IMR-90 (cell line): Measurements from ENCODE around the gene DCC. TPM values are rescaled to one million over a fixed set of nuclear protein-coding genes. Genes with fewer than 3 reads are reported as not detected.

Experiments used
- ATAC-seq: fragments of 200-7000 bp; cut with Tn5 transposase; 2 replicates; pipeline ENCODE4 v1.9.1; 2020; ENCODE audit warnings: low read depth, mild to moderate bottlenecking, moderate library complexity
- BruUV-seq: library from RNA; stranded (reverse); fragments of 400-500 nt; replicated peaks from 2 replicates; lab custom pipeline; 2021; lab: Mats Ljungman, UMichigan
- CTCF ChIA-PET: fragments of 300-600 bp; formaldehyde crosslinking; extraction: SDS; loops from one replicate; lab custom pipeline; 2021; ENCODE audit warnings: antibody characterized with exemption; lab: Yijun Ruan, JAX
- POLR2A ChIA-PET: fragments of 300-600 bp; sonication (Branson Sonifier 250); formaldehyde crosslinking; loops from one replicate; lab custom pipeline; 2022; ENCODE audit warnings: antibody characterized with exemption; ENCODE audit not compliant: unreplicated experiment; lab: Charles Lee
- DNase-seq: peaks from one replicate; pipeline ENCODE4 v3.0.0; 2013
- H2AFZ ChIP-seq: replicated peaks from 2 replicates; pipeline ENCODE3; 2013; ENCODE audit warnings: low read length, mild to moderate bottlenecking; ENCODE audit not compliant: poor library complexity
- H2AK5ac ChIP-seq: 2 replicates; pipeline ENCODE4 v1.6.1; 2013; ENCODE audit warnings: low read depth, low read length, inconsistent platforms
- H2AK9ac ChIP-seq: replicated peaks from 2 replicates; pipeline ENCODE3; 2013; ENCODE audit warnings: mild to moderate bottlenecking, low read depth, low read length, moderate library complexity; ENCODE audit not compliant: poor library complexity
- H2BK120ac ChIP-seq: 2 replicates; pipeline ENCODE4 v1.6.1; 2013; ENCODE audit warnings: low read depth, low read length, inconsistent platforms
- H2BK15ac ChIP-seq: 3 replicates; pipeline ENCODE4 v1.6.1; 2013; ENCODE audit warnings: low read depth, low read length, inconsistent platforms
- H2BK20ac ChIP-seq: 2 replicates; pipeline ENCODE4 v1.6.1; 2013; ENCODE audit warnings: low read depth, mild to moderate bottlenecking, inconsistent platforms, low read length, moderate library complexity
- H2BK5ac ChIP-seq: 2 replicates; pipeline ENCODE4 v1.6.1; 2013; ENCODE audit warnings: mild to moderate bottlenecking, low read depth, low read length, inconsistent platforms; ENCODE audit not compliant: poor library complexity, severe bottlenecking
- H3K14ac ChIP-seq: replicated peaks from 2 replicates; pipeline ENCODE4 v1.6.1; 2013; ENCODE audit warnings: low read depth, low read length, inconsistent platforms
- H3K18ac ChIP-seq: 2 replicates; pipeline ENCODE4 v1.6.1; 2013; ENCODE audit warnings: low read depth, low read length, control low read depth
- H3K23ac ChIP-seq: 2 replicates; pipeline ENCODE4 v1.6.1; 2013; ENCODE audit warnings: low read depth, low read length, inconsistent platforms
- H3K27ac ChIP-seq: 2 replicates; pipeline ENCODE4 v1.5.1; 2013; ENCODE audit warnings: mild to moderate bottlenecking, control low read depth, low read length; ENCODE audit not compliant: insufficient read depth
- H3K27me3 ChIP-seq: 2 replicates; pipeline ENCODE4 v1.6.1; 2013; ENCODE audit warnings: low read length; ENCODE audit not compliant: control insufficient read depth, insufficient read depth
- H3K36me3 ChIP-seq: 2 replicates; pipeline ENCODE4 v1.6.1; 2013; ENCODE audit warnings: low read length, mixed read lengths; ENCODE audit not compliant: control insufficient read depth, insufficient read depth
- H3K4ac ChIP-seq: 2 replicates; pipeline ENCODE4 v1.6.1; 2013; ENCODE audit warnings: low read depth, low read length, inconsistent platforms
- H3K4me1 ChIP-seq: 2 replicates; pipeline ENCODE4 v1.6.1; 2013; ENCODE audit warnings: low read length, mixed read lengths; ENCODE audit not compliant: control insufficient read depth, insufficient read depth
- H3K4me2 ChIP-seq: 2 replicates; pipeline ENCODE4 v1.6.1; 2013; ENCODE audit warnings: low read depth, mild to moderate bottlenecking, control low read depth, low read length, moderate library complexity
- H3K4me3 ChIP-seq: 2 replicates; pipeline ENCODE4 v1.5.1; 2013; ENCODE audit warnings: low read depth, mild to moderate bottlenecking, control low read depth, low read length, moderate library complexity; ENCODE audit not compliant: insufficient read depth
- H3K56ac ChIP-seq: 2 replicates; pipeline ENCODE4 v1.6.1; 2013; ENCODE audit warnings: low read length, inconsistent platforms; ENCODE audit not compliant: insufficient read depth; ENCODE audit errors: extremely low read depth
- H3K79me1 ChIP-seq, 2 experiments: 2 replicates each; pipeline ENCODE4 v1.6.1; 2013; ENCODE audit warnings: low read length in 2 of 2, inconsistent platforms in 1 of 2, low read depth in 1 of 2
- H3K9ac ChIP-seq: 2 replicates; pipeline ENCODE4 v1.6.1; 2013; ENCODE audit warnings: low read depth, low read length, control low read depth
- H3K9me1 ChIP-seq: 2 replicates; pipeline ENCODE4 v1.6.1; 2013; ENCODE audit warnings: low read length, inconsistent platforms; ENCODE audit not compliant: insufficient read depth
- H3K9me3 ChIP-seq: 2 replicates; pipeline ENCODE4 v1.6.1; 2013; ENCODE audit warnings: low read length; ENCODE audit not compliant: control insufficient read depth, insufficient read depth
- H4K20me1 ChIP-seq: 2 replicates; pipeline ENCODE4 v1.6.1; 2013; ENCODE audit warnings: low read length, inconsistent platforms; ENCODE audit not compliant: insufficient read depth
- H4K5ac ChIP-seq: 2 replicates; pipeline ENCODE4 v1.6.1; 2013; ENCODE audit warnings: mild to moderate bottlenecking, low read depth, low read length, control low read depth
- H4K8ac ChIP-seq, 2 experiments: 2 replicates each; pipeline ENCODE4 v1.6.1; 2013; ENCODE audit warnings: low read depth in 2 of 2, low read length in 2 of 2, control low read depth in 1 of 2, inconsistent platforms in 1 of 2
- H4K91ac ChIP-seq: 2 replicates; pipeline ENCODE4 v1.6.1; 2013; ENCODE audit warnings: low read depth, low read length, inconsistent platforms; ENCODE audit not compliant: insufficient read depth
- BHLHE40 ChIP-seq: fragments of 150-350 bp; IDR thresholded peaks from 2 replicates; pipeline ENCODE4 v1.6.1; 2016; ENCODE audit warnings: mild to moderate bottlenecking, low read depth, low read length
- CEBPB ChIP-seq: IDR thresholded peaks from 2 replicates; pipeline ENCODE4 v1.6.1; 2012; ENCODE audit warnings: low read depth, low read length, improper control_type of control experiment
- CHD1 ChIP-seq: IDR thresholded peaks from 2 replicates; pipeline ENCODE4 v1.6.1; 2012; ENCODE audit warnings: low read depth, low read length, improper control_type of control experiment
- CTCF ChIP-seq: conservative IDR thresholded peaks from 2 replicates; pipeline ENCODE4 v1.5.1; 2012; ENCODE audit warnings: mild to moderate bottlenecking, low read depth, low read length, improper control_type of control experiment
- ELK1 ChIP-seq: fragments of 150-350 bp; IDR thresholded peaks from 2 replicates; pipeline ENCODE4 v1.6.1; 2016; ENCODE audit warnings: low read depth, mild to moderate bottlenecking, low read length, moderate library complexity, borderline replicate concordance
- MAFK ChIP-seq: IDR thresholded peaks from 2 replicates; pipeline ENCODE4 v1.6.1; 2012; ENCODE audit warnings: low read depth, low read length, improper control_type of control experiment
- MAZ ChIP-seq: IDR thresholded peaks from 2 replicates; pipeline ENCODE4 v1.6.1; 2012; ENCODE audit warnings: low read depth, mild to moderate bottlenecking, low read length, improper control_type of control experiment, moderate library complexity, borderline replicate concordance
- MXI1 ChIP-seq: IDR thresholded peaks from 2 replicates; pipeline ENCODE4 v1.6.1; 2012; ENCODE audit warnings: low read depth, mild to moderate bottlenecking, low read length, moderate library complexity, borderline replicate concordance
- POLR2A ChIP-seq: IDR thresholded peaks from 2 replicates; pipeline ENCODE4 v1.6.1; 2012; ENCODE audit warnings: mild to moderate bottlenecking, low read depth, low read length
- RAD21 ChIP-seq: IDR thresholded peaks from 2 replicates; pipeline ENCODE4 v1.6.1; 2012; ENCODE audit warnings: low read length, improper control_type of control experiment
- RCOR1 ChIP-seq: IDR thresholded peaks from 2 replicates; pipeline ENCODE4 v1.6.1; 2012; ENCODE audit warnings: mild to moderate bottlenecking, low read length, improper control_type of control experiment; ENCODE audit not compliant: insufficient replicate concordance
- RFX5 ChIP-seq: IDR thresholded peaks from 2 replicates; pipeline ENCODE4 v1.8.0; 2012; ENCODE audit warnings: low read depth, mild to moderate bottlenecking, low read length, moderate library complexity
- SMC3 ChIP-seq: fragments of 150-350 bp; IDR thresholded peaks from 2 replicates; pipeline ENCODE4 v1.6.1; 2016; ENCODE audit warnings: low read depth, mild to moderate bottlenecking, antibody characterized with exemption, low read length, moderate library complexity
- USF2 ChIP-seq: fragments of 150-350 bp; IDR thresholded peaks from 2 replicates; pipeline ENCODE4 v1.6.1; 2017; ENCODE audit warnings: mild to moderate bottlenecking, antibody characterized with exemption, low read length, low read depth
- WGBS, 2 experiments: methylation state at CpG; one replicate each; pipeline versions ENCODE4 v1.1.5 to v1.1.7; 2013; ENCODE audit warnings: missing lambda C conversion rate in 2 of 2; ENCODE audit not compliant: insufficient read length in 1 of 2; ENCODE audit errors: extremely low coverage in 2 of 2; 5-methylcytosine and 5-hydroxymethylcytosine counted together
- dilution Hi-C: fragments of 300-500 bp; cut with HindIII; formaldehyde crosslinking; loops from one replicate; pipeline ENCODE4 v1.14.3; 2018; ENCODE audit warnings: low sequenced_read_pairs; ENCODE audit not compliant: unreplicated experiment
- in situ Hi-C: fragments of 300-500 bp; cut with MboI; formaldehyde crosslinking; loops from 3 replicates; pipeline ENCODE4 v1.14.3; 2019; ENCODE audit warnings: low sequenced_read_pairs, inconsistent platforms, mixed read lengths
- intact Hi-C: fragments of 100-400 bp; cut with micrococcal nuclease; formaldehyde crosslinking; loops from 2 replicates; pipeline ENCODE4 v1.10.0; 2022
- polyA plus RNA-seq, 3 experiments: library from polyadenylated mRNA; depleted of rRNA; stranded (reverse); fragments of >200 nt; gene quantifications; 2 replicates each; pipeline ENCODE4 v1.2.3, GENCODE V29; 2012; ENCODE audit warnings: low replicate concordance in 1 of 3
- total RNA-seq: library from RNA; depleted of rRNA; stranded (reverse); fragments of >200 nt; gene quantifications from 2 replicates; pipeline ENCODE4 v1.2.3, GENCODE V29; 2012

The DCC gene
- total and polyA plus RNA-seq, 2 of the 4 experiments (the other 2 are of a cell fraction): 0.31 to 0.54 TPM

DNA sequence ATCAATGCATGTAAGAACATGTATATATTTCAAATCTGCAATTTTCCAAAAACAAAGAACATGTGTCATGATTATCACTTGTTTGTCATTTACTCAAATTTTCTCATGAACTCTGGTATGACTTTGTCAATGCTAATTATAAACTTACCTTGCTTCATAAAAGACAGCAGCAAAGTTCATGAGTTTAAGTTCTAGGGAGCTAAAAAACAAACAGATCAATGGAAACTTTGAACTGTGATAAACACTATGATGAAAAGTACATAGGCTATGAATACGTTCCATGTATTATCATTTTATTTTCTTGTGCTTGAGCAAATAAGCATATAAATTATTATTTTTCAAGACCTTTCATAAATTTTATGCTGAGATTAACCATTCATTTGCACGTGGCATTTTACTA lies 943.7 kb downstream of the DCC start:
- no peak overlapping the region for H3K4ac ChIP-seq
- H2AK9ac ChIP-seq: no peak overlapping the region
- no peak overlapping the region for H3K56ac ChIP-seq
- ChIA-PET CTCF (no interaction called here), POLR2A (no interaction called here)
- no peak overlapping the region for H2AFZ ChIP-seq
- DNase-seq (no peak), ATAC-seq (no peak)
- H3K23ac ChIP-seq: no peak overlapping the region
- H3K27me3 ChIP-seq: no peaks in the 10 kb centered on the region
- no peak overlapping the region for H3K4me2 ChIP-seq
- H3K4me3 ChIP-seq: no peak overlapping the region
- in situ Hi-C loops (no loop called here), dilution Hi-C loops (no loop called here), intact Hi-C loops (no loop called here)
- H4K5ac ChIP-seq: no peak overlapping the region
- peaks cover 8% of the 10 kb centered on the region; the same call in 1 of the 2 replicates for H3K9me3 ChIP-seq
- no peak overlapping the region for H4K8ac ChIP-seq
- H4K91ac ChIP-seq: no peak overlapping the region
- H3K9me1 ChIP-seq: no peaks in the 10 kb centered on the region
- H2BK15ac ChIP-seq: no peak overlapping the region
- no peak overlapping the region for H2BK5ac ChIP-seq
- no peak overlapping the region for H3K9ac ChIP-seq
- H3K27ac ChIP-seq: no peak overlapping the region
- BruUV-seq: no TSS peak
- no peaks in the 10 kb centered on the region for H3K36me3 ChIP-seq
- H3K4me1 ChIP-seq: no peaks in the 10 kb centered on the region
- no peaks in the 10 kb centered on the region for H4K20me1 ChIP-seq
- H2AK5ac ChIP-seq: no peak overlapping the region
- no CpG with 5 or more reads among the region's 2 CpGs for WGBS, 2 experiments
- no peak overlapping the region for H3K18ac ChIP-seq
- no peak overlapping the region for H2BK20ac ChIP-seq
- H2BK120ac ChIP-seq: no peak overlapping the region
- H3K14ac ChIP-seq: no peak overlapping the region
- no peak for TF ChIP-seq RFX5
- no peak for TF ChIP-seq BHLHE40
- no peak for TF ChIP-seq MAZ
- TF ChIP-seq ELK1: no peak
- TF ChIP-seq CTCF: no peak
- TF ChIP-seq SMC3: no peak
- TF ChIP-seq USF2: no peak
- no peak for TF ChIP-seq POLR2A
- no peak for TF ChIP-seq RAD21
- no peak for TF ChIP-seq CHD1
- no peak for TF ChIP-seq CEBPB
- no peak for TF ChIP-seq RCOR1
- no peak for TF ChIP-seq MAFK
- TF ChIP-seq MXI1: no peak
- H3K79me1 ChIP-seq: no peaks in the 10 kb centered on the region
